ENCODE results near the gene MS4A4E. TPM values are rescaled to one million over a fixed set of nuclear protein-coding genes. Genes with fewer than 3 reads are reported as not detected.

Gene MS4A4E
- total and polyA plus RNA-seq, 2 of the 8 experiments (the other 6 are each of a cell fraction or from before 2014, with no cell fraction given) = not detected

DNA sequence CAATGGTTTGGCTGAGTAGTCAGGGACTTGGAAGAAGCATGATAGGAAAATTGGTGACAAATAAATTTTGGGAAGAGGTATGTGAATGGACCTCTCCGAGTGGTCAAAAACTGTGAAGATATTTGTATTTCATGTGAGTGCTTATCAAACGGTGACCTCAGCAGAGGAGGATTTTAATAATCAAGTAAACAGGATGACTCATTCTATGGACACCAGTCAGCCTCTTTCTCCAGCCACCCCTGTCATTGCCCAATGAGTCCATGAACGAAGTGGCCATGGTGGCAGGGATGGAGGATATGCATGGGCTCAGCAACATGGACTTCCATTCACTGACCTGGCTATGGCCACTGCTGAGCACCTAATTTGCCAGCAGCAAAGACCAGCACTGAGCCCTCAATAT is 21.2 kb downstream of the MS4A4E start (continued):
- TF ChIP-seq, protein P1, sequence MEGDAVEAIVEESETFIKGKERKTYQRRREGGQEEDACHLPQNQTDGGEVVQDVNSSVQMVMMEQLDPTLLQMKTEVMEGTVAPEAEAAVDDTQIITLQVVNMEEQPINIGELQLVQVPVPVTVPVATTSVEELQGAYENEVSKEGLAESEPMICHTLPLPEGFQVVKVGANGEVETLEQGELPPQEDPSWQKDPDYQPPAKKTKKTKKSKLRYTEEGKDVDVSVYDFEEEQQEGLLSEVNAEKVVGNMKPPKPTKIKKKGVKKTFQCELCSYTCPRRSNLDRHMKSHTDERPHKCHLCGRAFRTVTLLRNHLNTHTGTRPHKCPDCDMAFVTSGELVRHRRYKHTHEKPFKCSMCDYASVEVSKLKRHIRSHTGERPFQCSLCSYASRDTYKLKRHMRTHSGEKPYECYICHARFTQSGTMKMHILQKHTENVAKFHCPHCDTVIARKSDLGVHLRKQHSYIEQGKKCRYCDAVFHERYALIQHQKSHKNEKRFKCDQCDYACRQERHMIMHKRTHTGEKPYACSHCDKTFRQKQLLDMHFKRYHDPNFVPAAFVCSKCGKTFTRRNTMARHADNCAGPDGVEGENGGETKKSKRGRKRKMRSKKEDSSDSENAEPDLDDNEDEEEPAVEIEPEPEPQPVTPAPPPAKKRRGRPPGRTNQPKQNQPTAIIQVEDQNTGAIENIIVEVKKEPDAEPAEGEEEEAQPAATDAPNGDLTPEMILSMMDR (IDR thresholded peaks at IDR 0.05; ENCODE audit: control extremely low read depth in 1 of 3, insufficient read depth in 1 of 3, low read depth in 1 of 3, low read length in 3 of 3) = no peak
